KMS-11 (cell line): ENCODE data around the gene ANO7.

Source experiments
- H2AFZ ChIP-seq: fragments of 200-600 bp; sonication (generic); 2 replicates; pipeline ENCODE4 v1.6.1; 2016; ENCODE audit warnings: antibody characterized with exemption, mixed run types, low read depth
- H3K27ac ChIP-seq: fragments of 200-600 bp; sonication (generic); 2 replicates; pipeline ENCODE4 v1.6.1; 2016; ENCODE audit warnings: mild to moderate bottlenecking, mixed run types
- H3K27me3 ChIP-seq: fragments of 200-600 bp; sonication (generic); 2 replicates; pipeline ENCODE4 v1.6.1; 2017; ENCODE audit warnings: mild to moderate bottlenecking, low read depth, mixed run types, moderate library complexity; ENCODE audit not compliant: insufficient read depth
- H3K36me3 ChIP-seq: fragments of 200-600 bp; sonication (generic); 2 replicates; pipeline ENCODE4 v1.6.1; 2017; ENCODE audit warnings: mild to moderate bottlenecking, mixed run types; ENCODE audit not compliant: insufficient read depth
- H3K4me1 ChIP-seq: fragments of 200-600 bp; sonication (generic); 2 replicates; pipeline ENCODE4 v1.6.1; 2016; ENCODE audit warnings: mild to moderate bottlenecking, low read depth, mixed run types; ENCODE audit not compliant: poor library complexity, severe bottlenecking
- H3K4me2 ChIP-seq: fragments of 200-600 bp; sonication (generic); 2 replicates; pipeline ENCODE4 v1.7.0; 2016; ENCODE audit warnings: mild to moderate bottlenecking, mixed run types
- H3K4me3 ChIP-seq: fragments of 200-600 bp; sonication (generic); IDR thresholded peaks from 2 replicates; pipeline ENCODE4 v1.6.1; 2017; ENCODE audit warnings: low read depth, low read length, mixed read lengths; ENCODE audit not compliant: insufficient read depth
- H3K79me2 ChIP-seq: fragments of 200-600 bp; sonication (generic); 2 replicates; pipeline ENCODE4 v1.6.1; 2016; ENCODE audit warnings: low read depth, mixed run types; ENCODE audit not compliant: insufficient read depth
- H3K9ac ChIP-seq: fragments of 200-600 bp; sonication (generic); 2 replicates; pipeline ENCODE4 v1.6.1; 2016; ENCODE audit warnings: mild to moderate bottlenecking, mixed run types
- H4K20me1 ChIP-seq: fragments of 200-600 bp; sonication (generic); 2 replicates; pipeline ENCODE4 v1.6.1; 2016; ENCODE audit warnings: mild to moderate bottlenecking, mixed run types; ENCODE audit not compliant: insufficient read depth
- CTCF ChIP-seq: fragments of 200-600 bp; sonication (generic); conservative IDR thresholded peaks from 2 replicates; pipeline ENCODE4 v1.6.1; 2017; ENCODE audit warnings: low read depth, mild to moderate bottlenecking, antibody characterized with exemption, low read length, moderate library complexity, mixed read lengths

The ANO7 gene

GRCh38 chr2:241242306-241242705 is 53.8 kb downstream of the ANO7 start:
- Histone ChIP-seq H3K27me3 (no peaks in the 10 kb centered on the region), H4K20me1 (no peaks in the 10 kb centered on the region), H3K36me3 (peaks cover 31% of the 10 kb centered on the region; the same call in 1 of the 2 replicates), H3K4me2 (no peak overlapping the region), H3K27ac (no peak overlapping the region), H2AFZ (no peak overlapping the region), H3K4me3 (no peak overlapping the region), H3K79me2 (no peaks in the 10 kb centered on the region), H3K9ac (no peak overlapping the region), H3K4me1 (no peaks in the 10 kb centered on the region)
- no peak for TF ChIP-seq CTCF

GRCh38 chr2:241244368-241244767 is 55.9 kb downstream of the ANO7 start:
- no peak for TF ChIP-seq CTCF
- no peak overlapping the region for H3K9ac ChIP-seq
- no peak overlapping the region for H3K4me3 ChIP-seq
- H3K27ac ChIP-seq: no peak overlapping the region
- no peak overlapping the region for H2AFZ ChIP-seq
- no peak overlapping the region for H3K4me2 ChIP-seq
- H3K27me3 ChIP-seq: no peaks in the 10 kb centered on the region
- H3K36me3 ChIP-seq: peaks cover 28% of the 10 kb centered on the region; the same call in 1 of the 2 replicates
- no peaks in the 10 kb centered on the region for H3K79me2 ChIP-seq
- no peaks in the 10 kb centered on the region for H3K4me1 ChIP-seq
- no peaks in the 10 kb centered on the region for H4K20me1 ChIP-seq

- no peak overlapping the region for H2AFZ ChIP-seq
- peaks cover 27% of the 10 kb centered on the region; the same call in 1 of the 2 replicates for H3K36me3 ChIP-seq
- H4K20me1 ChIP-seq: no peaks in the 10 kb centered on the region
- no peak overlapping the region for H3K4me2 ChIP-seq
- no peak overlapping the region for H3K4me3 ChIP-seq
- H3K9ac ChIP-seq: no peak overlapping the region
- no peak for TF ChIP-seq CTCF
- no peaks in the 10 kb centered on the region for H3K4me1 ChIP-seq
- H3K27ac ChIP-seq: no peak overlapping the region
- no peaks in the 10 kb centered on the region for H3K79me2 ChIP-seq
- H3K27me3 ChIP-seq: no peaks in the 10 kb centered on the region
Observed at GRCh38 chr2:241248289-241248688, 59.8 kb downstream of the ANO7 start.

GRCh38 chr2:241248897-241249296 is 60.4 kb downstream of the ANO7 start:
- Histone ChIP-seq H3K79me2 (no peaks in the 10 kb centered on the region), H3K27ac (no peak overlapping the region), H3K36me3 (peaks cover 27% of the 10 kb centered on the region; the same call in 1 of the 2 replicates), H4K20me1 (no peaks in the 10 kb centered on the region), H3K9ac (no peak overlapping the region), H2AFZ (no peak overlapping the region), H3K4me2 (no peak overlapping the region), H3K27me3 (no peaks in the 10 kb centered on the region), H3K4me1 (no peaks in the 10 kb centered on the region), H3K4me3 (no peak overlapping the region)
- TF ChIP-seq CTCF: no peak
